ENCODE data around the gene HOXD11. TPM values are rescaled to one million over a fixed set of nuclear protein-coding genes. Genes with fewer than 3 reads are reported as not detected.

Gene HOXD11
- total RNA-seq, 2 experiments from 2014 or later: not detected

DNA sequence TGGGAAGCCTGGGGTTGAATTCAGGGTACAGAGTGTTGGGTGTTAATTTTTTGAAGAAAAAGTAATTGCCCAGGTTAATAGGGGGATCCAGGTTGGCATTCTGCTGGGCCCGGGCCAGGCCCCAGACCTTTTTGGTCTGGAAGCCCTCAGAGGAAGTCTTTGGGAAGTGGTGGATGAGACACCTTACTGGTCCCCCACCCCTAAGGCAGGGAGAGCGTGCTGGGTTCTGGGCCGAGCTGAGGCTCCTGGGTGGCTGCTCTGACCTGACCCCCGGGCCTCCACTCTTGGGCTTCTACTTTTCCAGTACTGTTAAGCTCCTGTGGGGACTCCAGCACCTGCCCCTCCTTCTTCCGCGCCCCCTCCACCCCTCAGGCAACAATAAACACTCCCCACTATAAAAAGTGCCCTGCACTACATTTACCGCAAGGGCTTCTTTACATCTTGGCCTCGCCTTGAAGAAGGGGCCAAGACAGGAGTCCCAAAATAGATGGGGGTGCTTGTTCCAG, 49.3 kb downstream of the HOXD11 start:
- Mint-ChIP-seq H3K9me3 (no peaks in the 10 kb centered on the region), H3K27ac (no peak overlapping the region), H3K4me1 (ENCODE audit: low read depth) (peaks cover 14% of the 10 kb centered on the region), H3K27me3 (peaks cover 63% of the 10 kb centered on the region), H3K4me3 (no peak overlapping the region), H3K36me3 (peaks cover 4% of the 10 kb centered on the region)
- no peak for DNase-seq
- intact Hi-C loops (cut with micrococcal nuclease): no loop called here
- ChIA-PET POLR2A (no interaction called here), CTCF (no interaction called here)

DNA sequence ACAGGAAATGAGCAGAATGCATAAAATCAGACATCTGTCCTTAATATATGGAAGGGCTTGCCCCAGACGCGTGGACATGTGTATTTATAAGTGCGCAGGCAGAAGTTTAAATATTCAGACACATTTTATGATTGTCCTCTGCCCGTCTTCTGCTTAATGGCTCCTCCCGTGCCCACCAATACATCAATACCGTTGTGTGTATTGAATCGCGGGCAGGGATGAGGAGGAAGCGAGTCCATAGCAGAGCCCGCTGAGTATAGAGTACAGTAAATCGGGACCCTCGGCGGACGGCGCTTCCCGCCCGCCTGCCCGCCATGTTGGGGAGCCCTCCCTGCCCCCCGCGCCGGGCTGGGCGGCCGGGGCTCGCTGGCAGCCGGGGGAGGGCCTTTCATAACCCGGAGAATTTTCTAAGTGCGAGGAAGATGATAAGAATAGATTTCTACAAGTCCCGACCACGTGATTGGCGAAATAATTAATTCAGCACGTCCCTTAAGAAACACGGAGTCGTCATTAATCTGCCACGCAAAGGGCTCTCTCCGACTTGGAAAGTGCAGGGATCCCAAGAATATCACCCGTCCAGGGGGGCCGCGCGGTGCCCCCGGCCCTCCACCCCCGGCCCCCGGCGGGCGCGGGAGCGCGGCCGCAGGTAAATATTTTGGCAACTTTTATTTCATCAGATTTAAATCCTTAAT, 49.9 kb downstream of the HOXD11 start, which contains the start of gene HOXD3:
HOXD3 (plus strand) TSS at position 501 of the 692 bp plus-strand sequence. CDS start 11,808 bp downstream, outside the sequence.
- Mint-ChIP-seq H3K4me3 (peak within 1 kb of the TSS; percentile 10), H3K4me1 (ENCODE audit: low read depth) (peaks cover 12% of the 10 kb centered on the region), H3K27ac (peak within 1 kb of the TSS; percentile 38), H3K9me3 (no peaks in the 10 kb centered on the region), H3K27me3 (peaks cover 64% of the 10 kb centered on the region), H3K36me3 (peaks cover 4% of the 10 kb centered on the region)
- intact Hi-C loops (cut with micrococcal nuclease): no loop called here
- no peak for DNase-seq
- POLR2A ChIA-PET: no interaction called here
- CTCF ChIA-PET: no interaction called here

DNA sequence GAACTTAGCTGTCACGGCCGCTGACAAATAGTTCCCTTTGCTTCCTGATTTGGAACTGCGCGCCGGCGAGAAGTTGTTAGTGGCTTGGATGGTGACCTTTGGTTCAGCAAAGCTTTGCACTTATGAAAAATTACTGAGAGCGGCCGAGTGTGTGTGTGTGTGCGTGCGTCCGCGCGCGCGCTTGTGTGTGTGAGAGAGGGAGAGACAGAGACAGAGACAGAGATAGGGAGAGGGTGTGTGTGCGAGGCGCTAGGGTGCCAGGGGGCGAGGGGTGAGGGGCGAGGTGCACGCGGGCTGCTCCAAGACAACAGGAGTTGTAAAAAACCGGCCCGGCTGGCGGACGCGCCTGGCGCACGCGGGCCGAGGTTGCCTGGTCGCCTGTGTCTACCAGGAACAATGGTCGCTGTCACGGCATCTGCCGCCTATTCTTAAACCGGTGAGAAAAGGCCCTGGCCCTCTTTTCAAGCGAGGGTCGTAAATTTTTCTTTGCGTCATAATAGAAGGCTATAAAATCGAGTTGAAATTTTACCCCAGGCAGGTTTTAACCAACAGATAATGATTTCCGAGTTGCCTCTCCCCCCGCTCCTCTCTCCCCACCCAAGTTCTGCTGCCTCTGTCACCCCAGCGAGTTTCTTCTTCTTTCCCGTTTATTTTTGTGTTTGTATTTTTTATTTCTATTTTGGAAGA, 50.6 kb downstream of the HOXD11 start:
- ChIA-PET POLR2A (no interaction called here), CTCF (no interaction called here)
- Mint-ChIP-seq H3K4me1 (ENCODE audit: low read depth) (peaks cover 12% of the 10 kb centered on the region), H3K27me3 (peaks cover 66% of the 10 kb centered on the region), H3K4me3 (peak overlapping the region; percentile 10), H3K9me3 (no peaks in the 10 kb centered on the region), H3K36me3 (peaks cover 4% of the 10 kb centered on the region), H3K27ac (peak overlapping the region; percentile 38)
- no peak for DNase-seq
- intact Hi-C loops (cut with micrococcal nuclease): no loop called here

DNA sequence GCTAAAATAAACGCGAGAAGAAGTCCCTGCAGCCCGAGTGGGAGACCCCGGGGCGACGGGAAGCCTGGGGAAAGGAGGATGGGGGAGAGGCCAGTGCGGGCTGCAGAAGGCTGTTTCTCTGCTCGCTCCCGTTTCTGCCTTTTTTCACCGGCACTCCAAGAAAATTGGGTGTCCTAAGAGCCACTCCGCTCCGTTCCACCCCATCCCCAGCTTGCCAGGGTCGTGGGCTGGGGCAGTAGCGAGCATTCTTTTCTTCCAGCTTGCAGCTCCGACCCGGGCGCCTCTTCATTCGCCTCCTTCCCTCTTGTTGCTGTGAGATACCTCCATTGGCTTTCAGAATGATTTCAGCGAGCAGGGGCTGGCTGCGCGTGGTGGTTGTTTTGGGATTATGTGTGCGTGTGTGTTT, 51.1 kb downstream of the HOXD11 start:
- H3K36me3 Mint-ChIP-seq: peaks cover 5% of the 10 kb centered on the region
- H3K4me1 Mint-ChIP-seq (ENCODE audit: low read depth): peaks cover 12% of the 10 kb centered on the region
- no peak overlapping the region for H3K4me3 Mint-ChIP-seq
- no peak for DNase-seq
- CTCF ChIA-PET: interaction anchor here (0.9 kb wide), 1 partner anchor 18 kb away, joined by 3 read pairs; no protein-coding TSS in a partner anchor
- H3K27me3 Mint-ChIP-seq: peaks cover 65% of the 10 kb centered on the region
- POLR2A ChIA-PET: no interaction called here
- H3K27ac Mint-ChIP-seq: peak overlapping the region; percentile 38
- no peaks in the 10 kb centered on the region for H3K9me3 Mint-ChIP-seq
- intact Hi-C loops (cut with micrococcal nuclease): no loop called here

DNA sequence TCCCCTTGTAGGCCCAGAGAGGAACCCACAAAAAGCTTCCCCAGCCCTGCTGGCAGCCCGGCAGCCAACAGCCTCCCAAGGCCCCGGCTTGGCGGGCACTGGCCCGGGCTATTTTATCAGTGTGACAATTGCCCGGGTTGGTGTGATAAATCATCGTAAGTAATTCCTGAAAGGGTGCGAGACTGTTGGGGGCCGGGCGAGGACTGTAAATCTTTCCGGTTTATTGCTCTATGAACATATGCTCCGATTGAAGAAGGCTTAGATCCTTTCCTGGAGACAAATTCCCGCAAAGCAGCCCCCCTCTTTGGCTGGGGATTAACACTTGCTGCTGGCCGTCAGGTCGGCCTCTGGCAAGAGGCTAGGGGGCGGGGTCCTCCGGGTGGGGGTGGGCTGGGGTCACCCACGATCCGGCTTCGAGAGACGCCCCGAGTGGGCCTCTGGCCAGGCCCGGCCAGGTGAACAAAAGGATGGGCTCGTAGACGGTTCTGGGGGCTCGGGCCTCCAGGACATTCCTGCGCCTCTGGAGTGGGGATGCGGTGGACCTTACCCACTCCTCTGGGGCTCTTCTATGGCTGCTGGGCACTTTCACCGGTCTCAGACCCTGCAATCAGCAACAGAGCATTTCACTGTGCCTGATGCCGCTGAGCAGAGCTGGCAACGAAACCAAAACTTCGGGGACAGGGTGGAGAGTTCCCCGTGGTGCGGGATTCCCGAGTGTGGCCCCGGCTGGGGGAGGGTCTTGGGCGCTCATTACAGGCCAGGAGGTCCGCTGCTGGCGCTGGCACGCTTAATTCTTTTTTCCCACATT, 52.0 kb downstream of the HOXD11 start:
- H3K9me3 Mint-ChIP-seq: no peaks in the 10 kb centered on the region
- H3K27ac Mint-ChIP-seq: no peak overlapping the region
- H3K27me3 Mint-ChIP-seq: peaks cover 70% of the 10 kb centered on the region
- no peak overlapping the region for H3K4me3 Mint-ChIP-seq
- H3K36me3 Mint-ChIP-seq: peaks cover 6% of the 10 kb centered on the region
- peaks cover 12% of the 10 kb centered on the region for H3K4me1 Mint-ChIP-seq (ENCODE audit: low read depth)
- DNase-seq: no peak
- POLR2A ChIA-PET: no interaction called here
- CTCF ChIA-PET: interaction anchor here (0.9 kb wide), 1 partner anchor 19 kb away, joined by 3 read pairs; no protein-coding TSS in a partner anchor
- intact Hi-C loops (cut with micrococcal nuclease): no loop called here

Small RNA genes lying within 50 kb of the gene (microRNA-seq; reads per million reads assigned to microRNA genes)
- gene MIR10B (ENCODE audit: borderline microRNAs expressed, borderline number of aligned reads, borderline replicate concordance): 1.6 reads per million

Other genes starting within 250 kb of the HOXD11 start
- gene LNPK, start 105.0 kb upstream of the HOXD11 start, total RNA-seq: 10 to 100 TPM; 31.2 to 36.6 TPM
- gene EVX2, start 23.3 kb upstream of the HOXD11 start, total RNA-seq: not detected
- gene HOXD13, start 14.6 kb upstream of the HOXD11 start, total RNA-seq: not detected
- not detected for gene HOXD12, start 7.5 kb upstream of the HOXD11 start, total RNA-seq
- gene HOXD10, start 9.5 kb downstream of the HOXD11 start, total RNA-seq: not detected
- gene HOXD9, start 15.4 kb downstream of the HOXD11 start, total RNA-seq: not detected
- gene HOXD8, start 22.4 kb downstream of the HOXD11 start, total RNA-seq: not detected
- not detected for gene HOXD4, start 44.3 kb downstream of the HOXD11 start, total RNA-seq
- gene HOXD3, start 50.0 kb downstream of the HOXD11 start, total RNA-seq: not detected
- not detected for gene HOXD1, start 81.4 kb downstream of the HOXD11 start, total RNA-seq
- gene MTX2, start 162.2 kb downstream of the HOXD11 start, total RNA-seq: 10 to 100 TPM; 25.8 to 28.2 TPM